HG03066 (cell line): ENCODE results near the gene SLC35G6.
"Not testable (repeated sequence)": the region's sequence is repeated elsewhere in the genome, so short reads cannot be mapped to it uniquely, and the experiment has no call there.

Experiments used
- ATAC-seq: cut with Tn5 transposase; IDR thresholded peaks from one replicate; pipeline ENCODE4 v1.9.1; 2021; ENCODE audit warnings: low read depth; ENCODE audit not compliant: unreplicated experiment

The SLC35G6 gene

DNA sequence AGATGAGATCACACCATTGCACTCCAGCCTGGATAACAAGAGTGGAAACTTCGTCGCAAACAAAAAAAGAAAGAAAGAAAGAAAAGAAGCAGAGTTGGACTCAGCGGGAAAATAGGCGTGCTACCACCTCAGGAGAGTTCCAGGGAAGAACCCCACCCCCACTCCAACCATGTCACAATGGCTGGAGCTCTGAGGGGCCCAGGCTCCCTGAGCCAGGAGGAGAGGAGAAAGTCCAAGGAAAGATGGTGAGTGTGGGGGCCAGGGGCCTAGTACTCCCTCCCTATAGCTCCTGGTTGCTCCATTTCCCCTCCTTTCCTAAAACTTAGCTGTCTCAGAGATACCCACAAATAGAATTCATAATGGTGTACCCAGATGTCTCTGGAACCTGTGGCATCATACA lies at the start of gene SLC35G6:
Gene SLC35G6 (plus strand): TSS at position 172 of the 400 bp plus-strand sequence. CDS start 71 bp downstream, at position 243.
- ATAC-seq: not testable (repeated sequence)

DNA sequence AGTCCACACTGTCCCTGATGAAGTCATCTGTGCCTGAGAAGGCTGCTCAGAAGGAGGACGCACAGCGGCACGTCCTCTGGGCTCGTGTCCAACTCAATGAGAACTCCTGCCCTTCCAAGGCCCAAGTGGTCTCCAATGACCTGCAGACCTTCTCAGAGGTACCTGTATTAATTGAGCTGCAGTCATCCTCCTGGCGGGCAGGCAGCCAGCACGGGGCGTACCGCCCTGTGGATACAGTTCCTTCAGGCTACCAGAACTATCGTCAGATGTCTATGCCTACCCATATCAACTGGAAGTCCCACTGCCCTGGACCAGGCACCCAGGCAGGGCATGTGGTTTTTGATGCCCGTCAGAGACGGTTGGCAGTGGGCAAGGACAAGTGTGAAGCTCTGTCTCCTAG lies 49.0 kb upstream of the SLC35G6 start:
- ATAC-seq: no peak

DNA sequence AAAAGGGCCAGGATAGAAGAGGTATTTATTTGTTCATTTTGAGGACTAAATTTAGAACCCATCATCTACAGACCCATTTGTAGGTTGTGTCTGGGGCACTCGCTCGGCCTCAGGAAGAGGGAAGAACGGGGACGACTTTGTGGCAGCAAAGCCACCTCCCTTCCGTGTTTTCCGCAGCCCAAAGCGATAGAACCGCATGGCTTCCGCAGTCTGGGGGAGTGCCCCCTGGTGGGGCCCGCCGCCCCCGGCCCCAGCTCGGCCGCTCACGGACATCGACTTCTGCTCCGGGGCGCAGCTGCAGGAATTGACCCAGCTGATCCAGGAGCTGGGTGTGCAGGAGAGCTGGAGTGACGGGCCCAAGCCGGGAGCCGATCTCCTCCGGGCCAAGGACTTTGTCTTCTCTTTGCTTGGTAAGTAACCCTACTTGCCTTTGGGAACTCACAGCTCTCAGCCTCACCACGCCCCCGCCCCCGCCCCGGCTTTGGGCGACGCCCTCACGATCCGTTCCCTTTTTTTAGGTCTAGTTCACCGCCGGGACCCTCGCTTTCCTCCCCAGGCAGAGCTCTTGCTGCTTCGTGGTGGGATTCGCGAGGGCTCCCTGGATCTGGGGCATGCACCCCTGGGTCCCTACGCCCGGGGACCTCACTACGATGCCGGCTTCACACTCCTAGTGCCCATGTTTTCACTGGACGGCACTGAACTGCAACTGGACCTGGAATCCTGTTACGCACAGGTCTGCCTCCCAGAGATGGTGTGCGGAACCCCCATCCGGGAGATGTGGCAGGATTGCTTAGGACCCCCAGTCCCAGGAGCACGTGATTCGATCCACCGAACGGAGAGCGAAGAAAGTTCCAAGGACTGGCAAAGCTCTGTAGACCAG lies 45.3 kb upstream of the SLC35G6 start:
- no peak for ATAC-seq

DNA sequence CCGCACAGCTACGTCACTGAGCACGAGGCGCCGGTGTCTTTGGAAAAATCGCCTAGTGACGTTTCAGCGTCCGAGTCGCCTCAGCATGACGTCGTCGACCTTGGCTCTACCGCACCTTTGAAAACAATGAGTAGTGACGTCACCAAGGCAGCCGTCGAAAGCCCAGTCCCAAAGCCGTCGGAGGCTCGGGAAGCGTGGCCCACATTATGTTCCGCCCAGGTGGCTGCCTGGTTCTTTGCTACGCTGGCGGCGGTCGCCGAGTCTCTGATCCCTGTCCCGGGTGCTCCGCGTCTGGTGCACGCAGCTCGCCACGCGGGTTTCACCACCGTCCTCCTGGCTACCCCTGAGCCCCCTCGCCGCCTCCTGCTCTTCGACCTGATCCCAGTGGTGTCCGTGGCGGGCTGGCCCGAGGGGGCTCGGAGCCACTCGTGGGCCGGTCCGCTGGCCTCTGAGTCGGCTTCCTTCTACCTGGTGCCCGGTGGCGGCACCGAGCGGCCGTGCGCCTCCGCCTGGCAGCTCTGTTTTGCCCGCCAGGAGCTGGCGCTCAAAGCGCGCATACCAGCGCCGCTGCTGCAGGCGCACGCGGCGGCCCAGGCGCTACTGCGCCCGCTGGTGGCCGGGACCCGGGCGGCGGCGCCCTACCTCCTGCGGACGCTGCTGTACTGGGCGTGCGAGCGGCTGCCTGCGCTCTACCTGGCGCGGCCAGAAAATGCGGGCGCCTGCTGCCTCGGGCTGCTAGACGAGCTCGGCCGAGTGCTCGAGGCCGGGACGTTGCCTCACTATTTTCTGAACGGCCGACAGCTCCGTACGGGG lies 44.5 kb upstream of the SLC35G6 start:
- no peak for ATAC-seq

DNA sequence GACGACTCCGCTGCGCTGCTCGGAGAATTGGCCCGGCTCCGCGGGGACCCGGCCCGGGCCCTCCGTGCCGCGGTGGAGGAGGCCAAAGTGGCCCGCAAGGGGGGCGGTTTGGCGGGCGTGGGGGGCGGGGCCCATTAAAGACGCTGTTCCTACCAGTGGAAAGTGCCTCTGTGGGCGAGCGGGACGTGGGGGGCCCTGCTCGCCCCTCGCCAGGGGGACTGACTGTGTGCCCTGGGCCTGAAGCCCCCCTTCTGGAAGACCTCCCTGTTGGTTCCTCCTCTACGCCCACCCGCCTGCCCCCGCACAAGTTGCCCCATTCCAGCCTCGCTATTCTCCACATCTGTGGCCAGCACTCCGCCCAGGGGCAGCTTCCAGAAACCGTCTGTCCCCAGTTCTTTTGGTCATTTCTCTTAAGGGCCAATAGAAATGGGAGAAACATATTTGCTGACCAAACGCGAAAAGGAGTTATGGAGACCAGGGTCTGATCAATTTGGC lies 43.8 kb upstream of the SLC35G6 start:
- no peak for ATAC-seq

DNA sequence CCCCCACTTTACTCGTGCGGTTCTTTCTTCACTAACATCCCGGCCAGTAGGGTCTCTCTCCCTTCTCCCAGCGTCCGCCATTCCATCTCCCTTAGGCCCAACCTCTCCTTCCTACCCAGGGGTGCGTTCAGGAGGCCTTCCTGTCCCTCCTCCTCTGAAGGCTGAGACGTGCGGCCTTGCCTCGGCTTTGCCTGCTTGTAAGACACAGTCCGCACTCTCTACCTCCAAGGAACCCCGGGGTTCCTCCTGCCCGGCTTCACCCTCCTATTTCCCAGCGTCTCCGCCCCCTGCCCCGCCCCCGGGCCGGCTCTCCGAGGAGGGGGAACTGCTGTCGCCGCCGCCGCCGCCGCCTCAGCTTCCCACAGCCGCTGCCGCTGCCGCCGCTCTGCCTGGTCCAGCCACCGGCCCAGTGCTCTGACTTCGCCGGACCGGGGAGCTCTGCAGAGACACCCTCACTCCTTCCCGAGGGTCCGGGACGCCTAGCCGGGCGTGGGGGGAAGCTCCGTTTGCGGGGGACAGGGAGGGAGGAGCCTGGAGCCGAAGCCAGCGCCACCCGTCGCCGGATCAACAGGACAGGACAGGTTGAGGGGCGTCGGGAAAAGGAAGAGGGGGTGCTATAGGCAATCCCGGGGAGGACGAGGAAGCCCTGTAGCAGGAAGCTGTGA lies 43.2 kb upstream of the SLC35G6 start:
- no peak for ATAC-seq

DNA sequence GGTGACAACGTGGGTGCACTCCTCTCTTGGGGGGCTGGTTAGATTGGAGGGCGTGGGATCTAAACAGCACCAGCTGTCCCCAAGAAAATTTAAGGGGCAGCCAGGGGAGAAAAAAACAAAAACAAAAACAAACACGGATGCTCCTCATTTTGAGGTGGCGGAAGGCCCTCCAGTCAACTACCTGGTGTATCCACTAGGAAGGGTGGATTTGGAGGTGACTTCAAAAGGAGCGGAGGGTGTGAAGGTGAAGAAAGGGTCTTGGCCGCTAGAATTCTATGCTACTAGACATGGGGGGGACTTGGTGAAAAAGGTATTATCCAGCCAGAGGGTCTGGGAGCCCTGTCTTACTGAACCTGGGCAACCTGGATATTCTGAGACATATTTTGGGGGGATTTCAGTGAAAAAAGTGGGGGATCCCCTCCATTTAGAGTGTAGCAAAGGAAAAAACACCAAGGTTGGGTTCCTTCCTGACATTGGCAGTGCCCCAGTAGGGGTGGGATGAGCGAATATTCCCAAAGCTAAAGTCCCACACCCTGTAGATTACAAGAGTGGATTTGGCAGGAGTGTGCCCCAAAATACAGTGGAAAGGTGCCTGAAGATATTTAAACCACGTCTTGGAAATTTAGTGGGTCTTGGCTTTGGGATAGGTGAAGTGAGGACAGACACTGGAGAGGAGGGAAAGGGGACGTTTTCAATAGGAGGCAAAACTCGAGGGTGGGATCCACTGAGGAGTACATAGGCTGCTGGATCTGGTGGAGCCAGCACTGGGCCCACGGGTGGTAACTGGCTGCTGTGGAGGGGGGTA lies 42.4 kb upstream of the SLC35G6 start:
- ATAC-seq: no peak

DNA sequence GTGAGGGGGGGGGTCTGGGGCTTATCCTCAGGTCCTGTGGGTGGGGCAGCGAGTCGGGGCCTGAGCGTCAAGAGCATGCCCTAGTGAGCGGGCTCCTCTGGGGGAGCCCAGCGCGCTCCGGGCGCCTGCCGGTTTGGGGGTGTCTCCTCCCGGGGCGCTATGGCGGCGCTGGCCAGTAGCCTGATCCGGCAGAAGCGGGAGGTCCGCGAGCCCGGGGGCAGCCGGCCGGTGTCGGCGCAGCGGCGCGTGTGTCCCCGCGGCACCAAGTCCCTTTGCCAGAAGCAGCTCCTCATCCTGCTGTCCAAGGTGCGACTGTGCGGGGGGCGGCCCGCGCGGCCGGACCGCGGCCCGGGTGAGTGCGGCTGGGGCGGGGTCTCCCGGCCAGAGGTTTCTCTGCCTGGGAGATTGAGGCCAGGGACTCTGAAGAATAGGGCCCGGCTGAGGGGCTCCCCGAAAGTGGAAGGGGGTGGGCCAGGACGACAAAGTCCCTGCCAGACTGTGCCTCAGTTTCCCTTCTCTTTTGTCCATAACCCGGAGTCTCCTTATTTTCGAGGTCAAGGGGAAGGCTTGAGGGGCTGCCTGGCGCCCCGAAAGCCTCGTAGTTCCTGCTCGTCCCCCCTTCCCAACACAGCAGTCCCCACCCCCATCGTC lies 41.7 kb upstream of the SLC35G6 start, which contains the start of gene FGF11:
Gene FGF11 (plus strand): TSS at position 51 of the 651 bp plus-strand sequence. CDS start 109 bp downstream, at position 160.
- no peak for ATAC-seq

DNA sequence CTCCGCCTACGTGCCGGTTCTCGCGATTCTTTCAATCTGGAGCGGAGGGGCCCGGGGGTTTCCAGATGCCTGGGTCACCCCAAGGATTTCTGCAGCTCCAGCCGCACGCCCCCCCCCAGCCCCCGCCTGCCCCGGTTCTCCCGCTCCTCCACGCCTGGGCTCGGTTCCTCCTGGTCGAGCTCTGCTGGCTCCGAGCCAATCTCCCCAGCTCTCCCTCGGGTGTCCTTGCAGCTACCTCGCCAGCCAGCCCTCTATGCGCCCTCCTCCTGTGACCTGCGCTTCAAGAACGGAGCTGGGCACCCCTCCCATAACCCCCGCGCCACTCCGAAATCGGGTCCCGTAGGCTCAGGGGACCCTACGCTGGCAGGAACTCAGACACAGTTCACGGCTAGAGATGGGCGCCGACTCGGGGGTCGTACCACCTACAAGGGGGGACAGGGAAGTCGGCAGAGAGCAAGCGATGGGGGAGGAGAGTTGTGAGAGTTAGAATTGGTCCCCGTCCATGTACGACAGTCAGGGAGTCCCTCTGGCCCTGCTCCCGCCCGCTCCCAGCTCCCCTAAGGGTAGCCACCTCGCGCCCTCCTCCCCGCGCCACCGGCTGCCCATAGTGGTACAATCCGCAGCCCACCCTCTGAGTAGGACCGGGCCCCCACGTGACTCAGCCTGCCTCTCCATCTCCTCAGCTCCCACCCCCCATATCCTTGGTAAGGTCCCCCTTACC lies 41.0 kb upstream of the SLC35G6 start:
- no peak for ATAC-seq

DNA sequence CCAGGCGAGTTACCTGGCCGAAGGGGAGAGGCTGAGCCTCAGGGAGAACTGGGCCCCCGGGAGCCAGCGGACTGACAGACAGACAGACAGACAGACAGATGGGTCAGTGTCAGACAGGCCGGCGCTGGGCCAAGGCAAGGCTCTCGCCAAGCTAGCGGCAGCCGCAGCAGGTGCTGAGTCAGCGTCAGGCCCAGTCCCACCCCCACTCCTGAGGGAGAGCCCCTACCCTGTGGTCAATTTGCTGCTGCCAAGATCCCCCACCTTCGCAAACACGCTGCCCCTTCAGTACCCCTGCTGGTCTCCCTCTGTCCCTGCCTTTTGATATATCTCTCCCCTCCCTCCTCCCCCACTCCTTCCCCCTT lies 40.4 kb upstream of the SLC35G6 start:
- ATAC-seq: no peak

DNA sequence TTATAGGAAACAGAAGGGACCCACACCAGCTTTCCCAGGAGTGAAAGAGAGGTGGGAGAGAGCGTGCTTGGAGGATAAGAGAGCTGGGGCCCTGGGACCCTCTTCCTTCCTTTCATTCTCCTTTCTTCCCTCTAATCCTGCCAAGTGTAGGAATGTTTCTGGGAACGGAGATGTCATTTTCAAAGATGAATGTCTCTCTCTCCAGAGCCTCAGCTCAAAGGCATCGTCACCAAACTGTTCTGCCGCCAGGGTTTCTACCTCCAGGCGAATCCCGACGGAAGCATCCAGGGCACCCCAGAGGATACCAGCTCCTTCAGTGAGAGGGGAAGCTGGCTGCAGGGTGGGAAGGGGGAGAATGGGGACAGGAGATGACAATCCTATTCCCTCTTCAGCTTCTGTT lies 40.0 kb upstream of the SLC35G6 start:
- ATAC-seq: no peak

DNA sequence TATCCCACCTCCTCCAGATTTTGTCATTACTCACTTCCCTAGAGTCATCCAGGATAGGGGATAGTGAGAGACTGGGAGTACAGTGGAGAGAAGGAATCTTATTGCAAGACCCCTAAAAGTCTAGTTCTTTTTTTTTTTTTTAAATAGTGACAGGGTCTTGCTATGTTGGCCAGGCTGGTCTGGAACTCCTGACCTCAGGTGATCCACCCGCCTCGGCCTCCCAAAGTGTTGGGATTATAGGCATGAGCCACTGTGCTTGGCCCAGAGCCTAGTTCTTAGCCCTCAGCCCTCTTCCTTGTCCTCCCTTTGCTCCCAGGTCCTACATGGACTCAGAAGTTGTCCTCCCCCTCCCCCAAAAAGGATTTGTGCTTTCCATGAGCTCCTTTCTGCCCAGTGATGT lies 39.1 kb upstream of the SLC35G6 start:
- no peak for ATAC-seq

DNA sequence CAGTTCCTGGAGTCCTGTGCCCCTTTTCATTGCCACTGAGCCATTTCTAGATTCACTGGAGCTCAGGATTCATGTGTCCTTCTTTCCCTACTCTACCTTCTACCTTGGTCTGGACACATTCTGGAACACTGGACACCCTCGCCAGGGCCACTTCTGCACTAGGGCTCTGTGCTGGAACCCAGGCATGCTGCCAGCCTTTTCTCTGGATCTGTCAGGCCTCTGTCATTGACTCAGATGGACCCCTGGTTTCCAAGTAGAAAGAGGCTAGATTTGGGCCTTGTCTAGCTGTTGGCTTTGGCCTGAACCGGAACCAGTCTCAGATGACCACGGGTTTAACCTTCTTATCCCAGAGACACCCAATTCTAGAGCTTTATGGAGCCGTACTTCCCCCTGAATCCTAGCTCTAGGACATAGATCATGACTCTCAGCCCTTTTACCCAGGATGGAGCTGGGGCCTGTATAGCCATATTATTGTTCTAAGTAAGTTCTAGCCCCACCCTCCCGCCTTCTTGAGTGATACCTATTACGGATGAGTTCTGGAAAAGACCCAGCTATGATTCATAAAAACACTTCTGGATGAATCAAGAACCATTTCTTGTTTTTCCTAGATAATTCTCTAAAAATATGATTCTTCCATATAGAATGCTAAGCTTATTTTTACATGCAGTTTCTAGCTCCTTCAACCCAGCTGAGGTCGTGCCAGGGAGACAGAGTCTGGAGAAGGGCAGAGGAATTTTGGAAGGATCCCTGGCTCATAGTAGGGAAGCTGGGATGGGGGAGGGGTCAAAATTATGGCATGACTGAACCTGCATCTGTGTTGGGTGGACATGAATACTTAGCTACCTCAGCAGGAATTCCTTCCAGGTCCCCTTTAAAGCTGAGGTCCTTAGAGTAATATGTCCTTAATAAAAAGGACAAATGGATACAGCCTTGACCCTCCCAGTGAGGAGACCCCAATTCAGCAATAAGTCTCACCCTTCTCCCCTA lies 37.5 kb upstream of the SLC35G6 start:
- no peak for ATAC-seq

DNA sequence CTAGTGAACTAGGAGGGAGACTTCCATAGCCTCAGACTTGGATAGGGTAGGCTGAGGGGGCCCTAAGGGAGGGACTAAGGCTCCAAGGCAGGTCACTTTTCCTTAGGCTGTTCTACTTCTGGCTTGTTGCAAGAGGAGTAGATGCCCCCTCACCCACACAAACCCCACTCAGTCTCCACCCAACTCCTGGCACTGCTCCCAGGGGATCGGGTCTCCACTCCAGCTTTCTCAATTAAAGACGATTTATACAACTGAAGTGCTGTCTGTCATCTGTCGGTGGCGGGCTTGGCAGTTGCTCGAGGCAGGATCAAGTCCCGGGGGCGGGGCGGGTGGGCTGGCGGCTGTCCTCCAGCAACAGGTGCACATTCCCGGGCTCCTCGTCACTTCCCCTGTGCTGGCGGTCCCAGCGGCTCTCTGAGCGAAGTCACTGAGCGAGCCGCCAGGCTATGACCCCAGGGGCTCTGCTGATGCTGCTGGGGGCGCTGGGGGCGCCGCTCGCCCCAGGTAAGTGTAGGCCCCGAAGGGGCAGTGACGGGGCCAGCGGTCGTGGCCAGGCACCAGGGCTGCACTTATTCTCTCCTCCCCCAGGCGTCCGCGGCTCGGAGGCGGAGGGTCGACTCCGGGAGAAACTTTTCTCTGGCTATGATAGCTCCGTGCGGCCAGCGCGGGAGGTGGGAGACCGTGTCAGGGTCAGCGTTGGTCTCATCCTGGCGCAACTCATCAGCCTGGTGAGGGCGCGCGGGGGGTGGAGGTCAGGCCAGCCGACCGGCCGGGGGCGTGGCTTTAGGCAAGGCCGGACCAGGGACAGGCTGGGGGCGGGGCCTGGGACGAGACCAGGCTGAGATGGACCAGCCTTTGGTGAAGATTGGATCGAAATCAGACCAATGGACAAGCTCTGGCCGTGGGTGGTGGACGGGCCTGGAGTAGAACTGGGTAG lies 36.3 kb upstream of the SLC35G6 start, which contains the start of gene CHRNB1:
Gene CHRNB1 (plus strand): TSS at position 380 of the 937 bp plus-strand sequence. CDS start 67 bp downstream, at position 447.
- no peak for ATAC-seq

DNA sequence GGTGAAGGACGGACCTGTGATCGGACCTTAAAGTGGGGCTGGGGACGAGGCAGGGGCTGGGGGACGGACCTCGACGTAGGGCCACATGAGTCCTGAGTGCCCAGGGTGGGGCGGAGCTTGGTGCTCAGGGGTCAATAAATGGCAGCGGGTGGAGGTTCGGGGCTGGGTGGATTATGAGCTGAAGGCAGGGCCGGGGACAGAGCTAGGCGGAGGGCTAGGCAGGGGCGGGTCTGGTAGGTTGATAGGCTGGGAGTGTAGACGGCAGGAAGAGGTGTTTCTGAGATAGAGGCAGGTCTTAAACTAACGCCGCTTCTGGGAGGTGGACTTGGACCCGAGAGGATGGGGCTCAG lies 35.7 kb upstream of the SLC35G6 start:
- no peak for ATAC-seq

DNA sequence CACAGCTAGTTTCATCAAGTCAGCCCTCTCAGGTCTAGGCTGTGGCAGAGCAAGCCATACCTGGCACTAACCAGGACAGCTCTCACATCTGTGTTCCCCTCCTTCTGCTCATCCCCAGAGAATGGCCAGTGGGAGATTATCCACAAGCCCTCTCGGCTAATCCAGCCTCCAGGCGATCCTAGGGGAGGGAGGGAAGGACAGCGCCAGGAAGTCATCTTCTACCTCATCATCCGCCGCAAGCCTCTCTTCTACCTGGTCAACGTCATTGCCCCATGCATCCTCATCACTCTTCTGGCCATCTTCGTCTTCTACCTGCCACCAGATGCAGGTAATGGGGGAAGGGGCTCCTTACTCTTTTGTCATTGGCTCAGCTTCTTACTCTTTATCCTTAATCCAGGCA lies 32.8 kb upstream of the SLC35G6 start:
- no peak for ATAC-seq
